Measurements from ENCODE around the gene SH3PXD2A. TPM values are rescaled to one million over a fixed set of nuclear protein-coding genes. Genes with fewer than 3 reads are reported as not detected.
"Not testable (repeated sequence)": the region's sequence is repeated elsewhere in the genome, so short reads cannot be mapped to it uniquely, and the experiment has no call there.

The SH3PXD2A gene
- total RNA-seq, 1 experiment from 2014 or later = 4.5 TPM

GRCh38 chr10:103845972-103846371, 9.4 kb downstream of the SH3PXD2A start:
- no peak overlapping the region for H3K56ac ChIP-seq (ENCODE audit: insufficient read length, low read depth, low read length)
- Mint-ChIP-seq H3K27ac (no peak overlapping the region), H3K36me3 (ENCODE audit: insufficient read depth in 1 of 3, low read depth in 3 of 3) (no peaks in the 10 kb centered on the region), H3K9me3 (no peaks in the 10 kb centered on the region), H3K4me1 (peaks cover 28 to 31% of the 10 kb centered on the region in 2 experiments), H3K27me3 (ENCODE audit: low read depth) (no peaks in the 10 kb centered on the region; the same call in 1 of the 2 replicates), H3K4me3 (no peak overlapping the region)
- no peak overlapping the region for H2AFZ ChIP-seq (ENCODE audit: low read length)
- no peak overlapping the region for H3K4ac ChIP-seq (ENCODE audit: low read depth, low read length)
- H4K91ac ChIP-seq (ENCODE audit: insufficient read length, low read depth, low read length) = no peak overlapping the region
- no peak for DNase-seq
- H2BK5ac ChIP-seq (ENCODE audit: insufficient read length, low read length) = no peak overlapping the region
- no peak overlapping the region for H4K5ac ChIP-seq (ENCODE audit: insufficient read length, low read depth, low read length)
- no peak overlapping the region for H2AK5ac ChIP-seq (ENCODE audit: insufficient read length, low read length)
- H3K23me2 ChIP-seq (ENCODE audit: insufficient read length, low read depth, low read length, poor library complexity, severe bottlenecking) = no peaks in the 10 kb centered on the region
- no peak overlapping the region for H2BK20ac ChIP-seq (ENCODE audit: low read depth, low read length, poor library complexity, severe bottlenecking)
- no peaks in the 10 kb centered on the region for H3K79me2 ChIP-seq (ENCODE audit: insufficient read depth, low read length)
- no peak overlapping the region for H3T11ph ChIP-seq (ENCODE audit: low read length)
- H3K18ac ChIP-seq (ENCODE audit: insufficient read length, low read depth, low read length) = no peak overlapping the region
- H3K9me3 ChIP-seq (ENCODE audit: control insufficient read depth, low read depth, low read length) = no peaks in the 10 kb centered on the region
- no CpG with 5 or more reads among the region's 5 CpGs for WGBS (ENCODE audit: extremely low coverage, insufficient read length, low lambda C conversion rate)
- H3K4me1 ChIP-seq (ENCODE audit: insufficient read depth, low read length) = peaks cover 3% of the 10 kb centered on the region; the same call in 1 of the 2 replicates
- H2BK15ac ChIP-seq (ENCODE audit: low read depth, low read length) = no peak overlapping the region
- no peaks in the 10 kb centered on the region for H4K20me1 ChIP-seq (ENCODE audit: control insufficient read depth, insufficient read depth, insufficient read length)
- no peak overlapping the region for H3K23ac ChIP-seq (ENCODE audit: insufficient read length, low read depth, low read length)
- H3K27ac ChIP-seq (ENCODE audit: insufficient read length, low read depth, low read length) = no peak overlapping the region
- no peaks in the 10 kb centered on the region for H3K79me1 ChIP-seq (ENCODE audit: insufficient read depth, low read depth, low read length, poor library complexity, severe bottlenecking)
- TF ChIP-seq CTCF (conservative IDR thresholded peaks at IDR 0.05) = no peak
- no peak overlapping the region for H3K9ac ChIP-seq (ENCODE audit: extremely low read depth, insufficient read length, low read length)
- H4K8ac ChIP-seq (replicated peaks; ENCODE audit: insufficient read length, low read depth, low read length) = no peak overlapping the region
- no peak overlapping the region for H2BK12ac ChIP-seq (ENCODE audit: insufficient read length, low read depth, low read length)
- no peak overlapping the region for H3K14ac ChIP-seq (ENCODE audit: insufficient read depth, low read length)
- no peaks in the 10 kb centered on the region for H3K27me3 ChIP-seq (ENCODE audit: insufficient read depth, low read length)
- no peak overlapping the region for H2BK120ac ChIP-seq (ENCODE audit: low read depth, low read length, poor library complexity, severe bottlenecking)
- H3K4me2 ChIP-seq (ENCODE audit: insufficient read depth, insufficient read length, low read length) = no peak overlapping the region

- not testable (repeated sequence) for H3K9ac ChIP-seq (ENCODE audit: extremely low read depth, insufficient read length, low read length); H2BK5ac ChIP-seq (ENCODE audit: insufficient read length, low read length); H3K23ac ChIP-seq (ENCODE audit: insufficient read length, low read depth, low read length); H4K8ac ChIP-seq (replicated peaks; ENCODE audit: insufficient read length, low read depth, low read length); H3K23me2 ChIP-seq (ENCODE audit: insufficient read length, low read depth, low read length, poor library complexity, severe bottlenecking); H3K4me1 ChIP-seq (ENCODE audit: insufficient read depth, low read length); H3K56ac ChIP-seq (ENCODE audit: insufficient read length, low read depth, low read length); H3K18ac ChIP-seq (ENCODE audit: insufficient read length, low read depth, low read length); H3K36me3 Mint-ChIP-seq (ENCODE audit: insufficient read depth in 1 of 3, low read depth in 3 of 3); H2BK12ac ChIP-seq (ENCODE audit: insufficient read length, low read depth, low read length); H3K79me1 ChIP-seq (ENCODE audit: insufficient read depth, low read depth, low read length, poor library complexity, severe bottlenecking); H3K14ac ChIP-seq (ENCODE audit: insufficient read depth, low read length); H2AK5ac ChIP-seq (ENCODE audit: insufficient read length, low read length); H4K5ac ChIP-seq (ENCODE audit: insufficient read length, low read depth, low read length); H3K27ac ChIP-seq (ENCODE audit: insufficient read length, low read depth, low read length); H3K9me3 Mint-ChIP-seq; H3K4ac ChIP-seq (ENCODE audit: low read depth, low read length); DNase-seq; H3K27me3 ChIP-seq (ENCODE audit: insufficient read depth, low read length); H4K20me1 ChIP-seq (ENCODE audit: control insufficient read depth, insufficient read depth, insufficient read length); H3K4me3 Mint-ChIP-seq; H3K9me3 ChIP-seq (ENCODE audit: control insufficient read depth, low read depth, low read length); H2BK20ac ChIP-seq (ENCODE audit: low read depth, low read length, poor library complexity, severe bottlenecking); H4K91ac ChIP-seq (ENCODE audit: insufficient read length, low read depth, low read length); H3K27ac Mint-ChIP-seq; H3K4me2 ChIP-seq (ENCODE audit: insufficient read depth, insufficient read length, low read length); H2BK15ac ChIP-seq (ENCODE audit: low read depth, low read length); H2BK120ac ChIP-seq (ENCODE audit: low read depth, low read length, poor library complexity, severe bottlenecking); H3K79me2 ChIP-seq (ENCODE audit: insufficient read depth, low read length); H3T11ph ChIP-seq (ENCODE audit: low read length); H3K27me3 Mint-ChIP-seq (ENCODE audit: low read depth); H2AFZ ChIP-seq (ENCODE audit: low read length)
- peaks cover 35 to 37% of the 10 kb centered on the region in 2 experiments for H3K4me1 Mint-ChIP-seq
- WGBS (ENCODE audit: extremely low coverage, insufficient read length, low lambda C conversion rate) = no CpG with 5 or more reads among the region's 3 CpGs
Observed at GRCh38 chr10:103845346-103845745, 10.0 kb downstream of the SH3PXD2A start.

Measured in H9 (cell line).